Measurements from ENCODE around the gene TTLL8. TPM values are rescaled to one million over a fixed set of nuclear protein-coding genes. Genes with fewer than 3 reads are reported as not detected.
A peak's percentile ranks its signal among the peaks of the same experiment; 100 is the strongest.

The TTLL8 gene
- total RNA-seq = not detected in 2 replicates

DNA sequence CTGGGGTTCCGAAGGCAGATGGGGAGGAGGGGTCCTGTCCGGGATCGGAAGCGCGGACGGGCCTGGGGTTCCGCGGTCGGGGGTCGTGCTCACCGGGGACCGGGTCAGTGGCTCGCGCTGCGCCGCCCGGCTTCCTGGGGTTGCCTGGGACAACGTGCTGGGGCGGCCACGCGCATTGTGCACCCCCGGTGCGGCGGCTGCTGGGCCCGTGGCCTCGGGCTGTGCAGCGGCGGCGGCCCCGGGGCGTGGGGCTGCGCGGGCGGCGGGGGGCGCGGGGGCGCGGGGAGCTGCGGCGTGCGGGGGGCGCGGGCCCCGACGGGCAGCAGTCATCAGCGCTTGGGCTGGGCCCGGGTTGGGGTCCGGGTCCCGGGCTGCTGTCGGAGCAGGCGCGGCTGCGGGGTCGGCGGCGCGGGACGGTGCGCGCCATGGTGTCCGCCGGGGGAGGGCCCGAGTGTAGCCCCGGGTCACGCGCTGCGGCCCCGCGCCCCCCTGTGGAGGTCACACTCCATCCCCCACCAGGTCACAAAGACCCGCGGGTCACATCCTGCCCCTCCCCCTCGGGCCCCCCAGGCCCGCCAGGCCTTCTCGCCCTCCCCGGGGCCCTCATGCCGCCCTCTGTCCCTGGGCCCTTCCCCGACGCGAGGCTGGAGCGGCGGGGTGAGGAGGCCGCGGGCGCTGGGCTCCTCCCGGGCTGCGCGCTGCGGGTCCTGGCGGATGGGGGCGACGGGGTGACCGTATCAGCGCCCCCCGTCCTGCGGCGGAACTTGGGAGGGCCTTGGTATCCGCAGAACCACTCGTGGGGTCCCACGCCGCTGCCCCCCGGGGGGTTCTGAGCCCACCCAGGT lies at the start of gene TTLL8:
TSS of gene TTLL8 (minus strand) at position 238 of the 845 bp plus-strand sequence.
- Mint-ChIP-seq H3K36me3 (ENCODE audit: low read depth) (no peaks in the 10 kb centered on the region), H3K4me1 (no peaks in the 10 kb centered on the region), H3K4me3 (no peak within 1 kb of the TSS), H3K9me3 (no peaks in the 10 kb centered on the region), H3K27me3 (peaks cover 22% of the 10 kb centered on the region), H3K27ac (no peak within 1 kb of the TSS)
- no peak for DNase-seq
- intact Hi-C loops (cut with micrococcal nuclease) = no loop called here

DNA sequence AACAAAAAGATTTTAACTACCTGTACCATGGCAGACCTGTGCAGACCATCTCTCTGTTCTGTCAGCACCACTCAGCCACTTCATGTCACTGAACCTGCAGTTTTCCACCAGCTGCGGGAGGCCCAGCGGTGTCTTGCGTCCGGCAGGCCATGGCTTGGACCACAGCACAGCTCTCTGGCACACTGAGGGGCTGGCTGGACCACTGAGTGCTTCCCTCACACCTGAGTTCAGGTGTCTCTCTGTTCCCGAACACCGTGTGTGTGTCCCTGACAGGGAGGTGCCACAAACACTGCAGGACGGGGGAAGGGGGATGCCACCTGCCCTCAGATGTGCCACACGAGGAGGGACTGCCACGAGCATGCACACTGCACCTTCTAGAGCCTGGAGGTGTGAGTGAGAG lies 49.4 kb upstream of the TTLL8 start:
- Mint-ChIP-seq H3K4me1 (peaks cover 21% of the 10 kb centered on the region), H3K27ac (no peak overlapping the region), H3K27me3 (no peaks in the 10 kb centered on the region), H3K4me3 (no peak overlapping the region), H3K36me3 (ENCODE audit: low read depth) (no peaks in the 10 kb centered on the region), H3K9me3 (no peaks in the 10 kb centered on the region)
- intact Hi-C loops (cut with micrococcal nuclease) = no loop called here
- no peak for DNase-seq

DNA sequence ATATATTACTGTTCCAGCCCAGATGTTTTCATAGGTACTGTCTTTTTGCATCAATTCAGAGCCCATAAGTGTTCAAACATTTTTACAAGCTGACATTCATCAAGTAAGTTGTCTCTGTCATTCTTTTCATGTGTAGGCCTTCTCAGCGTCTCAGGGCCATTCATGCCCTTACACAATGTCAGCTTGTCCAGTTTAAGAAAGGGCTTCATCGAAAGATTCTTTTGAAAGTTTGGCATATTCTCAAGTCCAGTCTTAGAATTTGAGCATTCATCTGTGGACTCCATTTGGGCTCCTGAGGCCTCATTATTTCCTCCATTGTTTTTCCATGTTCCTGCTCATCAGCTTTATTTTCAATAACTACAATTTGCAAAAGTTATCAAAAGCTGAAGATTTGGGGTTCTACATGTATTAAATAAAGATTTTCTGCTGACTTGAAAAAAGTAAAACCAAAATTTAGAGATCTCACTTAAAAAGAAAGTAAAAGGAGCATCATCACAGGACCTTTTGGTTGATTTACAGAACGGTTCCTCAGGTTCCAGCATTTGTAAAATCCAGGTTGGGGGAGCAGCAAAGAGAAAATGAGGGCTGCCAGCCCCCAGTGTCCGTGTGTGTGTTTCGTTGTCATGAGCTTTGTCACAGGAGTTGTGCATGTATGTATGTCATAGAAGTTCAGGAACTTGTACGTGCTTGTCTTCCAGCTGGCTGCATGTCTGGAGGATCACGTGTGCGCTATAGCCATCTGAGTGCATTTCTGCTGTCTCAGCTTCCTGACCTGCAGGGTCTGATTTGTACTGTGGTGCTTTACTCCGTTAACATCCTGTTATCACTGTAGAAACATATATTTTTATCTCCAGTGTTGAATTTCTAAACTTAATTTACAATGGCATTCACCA lies 47.4 kb upstream of the TTLL8 start:
- intact Hi-C loops (cut with micrococcal nuclease) = no loop called here
- peaks cover 13% of the 10 kb centered on the region for H3K4me1 Mint-ChIP-seq
- H3K27me3 Mint-ChIP-seq = peaks cover 2% of the 10 kb centered on the region
- H3K27ac Mint-ChIP-seq = peak overlapping the region; percentile 81
- H3K36me3 Mint-ChIP-seq (ENCODE audit: low read depth) = no peaks in the 10 kb centered on the region
- peak; percentile 80 for DNase-seq
- H3K9me3 Mint-ChIP-seq = no peaks in the 10 kb centered on the region
- peak overlapping the region; percentile 78 for H3K4me3 Mint-ChIP-seq

DNA sequence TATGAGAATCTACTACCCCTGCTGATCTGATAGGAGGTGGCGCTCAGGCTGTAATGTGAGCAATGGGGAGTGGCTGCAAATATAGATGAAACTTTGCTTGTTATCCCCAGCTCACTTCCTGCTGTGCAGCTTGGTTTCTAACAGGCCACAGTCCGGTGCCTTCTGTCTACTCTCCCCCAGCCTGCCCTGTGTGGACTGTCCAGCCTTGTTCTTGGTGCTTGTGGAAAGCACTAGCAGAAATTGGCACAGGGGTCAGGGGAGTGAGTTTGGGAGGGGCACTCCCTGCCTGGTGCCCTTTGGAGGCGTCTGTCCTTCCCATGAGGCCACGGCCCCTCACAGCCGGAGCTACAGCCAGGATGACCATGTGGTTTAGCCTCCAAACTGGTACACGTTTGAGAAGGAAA lies 46.0 kb upstream of the TTLL8 start:
- Mint-ChIP-seq H3K4me3 (no peak overlapping the region), H3K9me3 (no peaks in the 10 kb centered on the region), H3K36me3 (ENCODE audit: low read depth) (no peaks in the 10 kb centered on the region), H3K4me1 (peaks cover 13% of the 10 kb centered on the region), H3K27ac (no peak overlapping the region), H3K27me3 (peaks cover 2% of the 10 kb centered on the region)
- intact Hi-C loops (cut with micrococcal nuclease) = no loop called here
- no peak for DNase-seq

DNA sequence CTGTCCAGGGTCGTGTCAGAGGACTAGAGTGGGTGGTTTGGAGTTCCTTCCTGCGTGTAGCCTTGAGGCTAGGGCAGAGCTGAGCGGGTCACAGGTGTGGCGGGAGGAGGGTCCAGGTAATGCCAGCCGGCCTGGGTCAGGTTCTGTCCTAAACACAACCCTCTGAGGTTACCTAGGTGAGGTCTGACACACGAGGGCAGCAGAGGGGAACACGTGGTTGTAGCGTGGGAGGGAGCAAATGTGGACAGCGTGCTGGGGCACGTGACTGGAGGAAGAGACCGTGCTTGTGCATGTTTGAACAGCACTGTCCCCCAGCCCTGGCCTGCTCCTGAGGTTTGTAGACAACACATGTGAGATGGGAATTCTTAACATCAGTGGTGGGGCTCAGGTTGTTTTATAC lies 44.8 kb upstream of the TTLL8 start:
- no peak overlapping the region for H3K4me3 Mint-ChIP-seq
- intact Hi-C loops (cut with micrococcal nuclease) = no loop called here
- H3K4me1 Mint-ChIP-seq = peaks cover 13% of the 10 kb centered on the region
- DNase-seq = no peak
- no peak overlapping the region for H3K27ac Mint-ChIP-seq
- no peaks in the 10 kb centered on the region for H3K9me3 Mint-ChIP-seq
- no peaks in the 10 kb centered on the region for H3K36me3 Mint-ChIP-seq (ENCODE audit: low read depth)
- peaks cover 8% of the 10 kb centered on the region for H3K27me3 Mint-ChIP-seq

DNA sequence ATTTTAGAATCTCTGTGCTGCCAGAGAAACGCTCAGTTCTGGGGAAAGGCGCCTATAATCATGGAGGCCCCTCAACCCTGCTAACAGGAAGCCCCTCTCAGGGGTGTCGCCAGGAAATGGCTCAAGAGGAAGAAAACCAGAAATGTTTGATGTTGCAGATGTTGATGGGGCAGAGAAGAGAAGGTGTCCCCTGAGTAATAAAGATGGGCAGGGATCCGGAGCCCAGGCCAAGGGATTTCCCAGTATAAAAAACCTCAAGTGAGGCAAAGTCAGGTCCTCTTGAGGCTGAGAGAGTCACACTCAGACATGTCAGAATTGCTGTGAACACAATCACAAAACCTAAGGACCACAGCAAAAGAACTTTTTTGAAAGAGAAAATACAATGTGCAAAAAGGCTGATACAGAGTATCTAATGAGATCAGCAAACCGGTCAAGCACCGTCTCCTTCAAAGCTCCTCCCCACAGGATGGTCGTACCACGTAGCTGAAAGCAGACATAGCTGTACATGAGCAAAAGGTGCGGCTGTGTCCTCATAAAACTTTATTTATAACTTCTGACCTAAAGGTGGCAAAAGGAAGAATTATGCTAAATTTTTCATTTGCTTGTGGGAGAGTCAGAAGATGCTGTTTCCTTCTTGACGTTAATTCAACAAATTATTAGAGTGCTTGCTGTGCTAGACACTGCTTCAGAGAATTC lies 43.9 kb upstream of the TTLL8 start:
- Mint-ChIP-seq H3K36me3 (ENCODE audit: low read depth) (no peaks in the 10 kb centered on the region), H3K4me1 (peaks cover 13% of the 10 kb centered on the region), H3K9me3 (no peaks in the 10 kb centered on the region), H3K27me3 (peaks cover 13% of the 10 kb centered on the region), H3K4me3 (no peak overlapping the region), H3K27ac (no peak overlapping the region)
- no peak for DNase-seq
- intact Hi-C loops (cut with micrococcal nuclease) = no loop called here

DNA sequence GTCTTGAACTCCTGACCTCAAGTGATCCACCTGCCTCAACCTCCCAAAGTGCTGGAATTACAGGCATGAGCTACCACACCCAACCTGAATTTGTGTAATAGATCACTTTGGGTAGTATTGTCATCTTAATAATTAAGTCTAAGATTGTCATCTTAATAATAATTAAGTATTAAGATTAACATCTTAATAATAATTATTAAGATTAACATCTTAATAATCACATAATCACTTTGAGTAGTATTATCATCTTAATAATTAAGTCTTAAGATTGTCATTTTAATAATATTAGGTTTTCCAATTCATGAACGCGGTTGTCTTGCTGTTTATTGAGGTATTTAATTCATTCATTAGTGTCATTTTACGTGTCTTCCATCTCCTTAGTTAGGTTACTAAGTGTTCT lies 40.0 kb upstream of the TTLL8 start:
- Mint-ChIP-seq H3K27ac (no peak overlapping the region), H3K4me3 (no peak overlapping the region), H3K36me3 (ENCODE audit: low read depth) (no peaks in the 10 kb centered on the region), H3K27me3 (peaks cover 30% of the 10 kb centered on the region), H3K9me3 (no peaks in the 10 kb centered on the region), H3K4me1 (peaks cover 3% of the 10 kb centered on the region)
- no peak for DNase-seq
- intact Hi-C loops (cut with micrococcal nuclease) = no loop called here

DNA sequence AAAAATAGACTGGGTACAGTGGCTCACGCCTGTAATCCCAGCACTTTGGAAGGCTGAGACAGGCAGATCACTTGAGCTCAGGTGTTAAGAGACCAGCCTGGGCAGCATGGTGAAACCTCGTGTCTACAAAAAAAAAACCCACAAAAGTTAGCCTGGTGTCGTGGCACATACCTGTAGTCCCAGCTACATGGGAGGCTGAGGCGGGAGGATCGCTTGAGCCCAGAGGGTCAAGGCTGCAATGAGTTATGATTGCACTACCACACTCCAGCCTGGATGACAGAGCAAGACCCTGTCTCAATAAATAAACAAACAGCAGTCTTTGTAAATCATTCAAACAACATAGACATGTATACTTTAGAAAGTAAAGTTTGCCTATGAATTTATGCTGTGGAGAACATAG lies 34.2 kb upstream of the TTLL8 start:
- intact Hi-C loops (cut with micrococcal nuclease) = no loop called here

DNA sequence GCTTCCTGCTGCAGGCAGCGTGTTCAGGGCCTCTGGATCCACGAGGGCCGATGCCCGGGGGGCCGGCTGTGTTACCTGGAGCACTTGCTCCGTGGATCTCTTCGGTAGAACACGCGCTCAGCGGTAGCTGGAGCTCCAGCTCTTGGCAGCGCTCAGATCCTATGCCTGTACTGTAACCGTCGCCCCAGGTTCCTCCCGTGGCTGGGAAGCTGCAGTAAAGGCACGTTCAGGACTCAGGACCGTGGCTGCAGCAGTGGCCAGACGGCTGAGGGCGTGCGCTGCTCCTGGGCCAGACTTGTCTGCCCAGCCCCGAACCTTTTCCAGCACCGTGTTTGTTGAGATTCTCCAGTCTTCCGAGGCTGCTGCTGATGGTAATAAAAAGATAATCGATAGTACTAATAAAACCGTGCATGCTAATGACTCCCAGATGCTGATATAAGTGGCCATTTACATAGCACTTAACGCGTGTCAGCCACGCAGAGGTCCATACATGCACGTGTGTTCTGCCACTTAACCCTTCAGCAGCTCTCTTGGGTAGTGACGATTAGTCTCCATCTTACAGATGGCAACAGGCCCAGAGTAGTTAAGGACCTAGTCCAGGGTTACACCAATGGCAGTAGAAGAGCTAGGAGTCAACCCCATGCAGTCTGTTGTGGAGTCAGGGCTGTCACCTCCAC lies 33.1 kb upstream of the TTLL8 start:
- H3K4me1 Mint-ChIP-seq = no peaks in the 10 kb centered on the region
- no peak for DNase-seq
- intact Hi-C loops (cut with micrococcal nuclease) = no loop called here
- peaks cover 4% of the 10 kb centered on the region for H3K36me3 Mint-ChIP-seq (ENCODE audit: low read depth)
- H3K4me3 Mint-ChIP-seq = no peak overlapping the region
- no peak overlapping the region for H3K27ac Mint-ChIP-seq
- H3K27me3 Mint-ChIP-seq = peaks cover 18% of the 10 kb centered on the region
- H3K9me3 Mint-ChIP-seq = peaks cover 13% of the 10 kb centered on the region

More for the DNA sequence above, 34.2 kb upstream of the TTLL8 start:
- Mint-ChIP-seq H3K36me3 (ENCODE audit: low read depth) (peaks cover under 1% of the 10 kb centered on the region), H3K4me3 (no peak overlapping the region), H3K27me3 (peaks cover 20% of the 10 kb centered on the region), H3K27ac (no peak overlapping the region), H3K4me1 (no peaks in the 10 kb centered on the region), H3K9me3 (peaks cover 9% of the 10 kb centered on the region)
- no peak for DNase-seq

DNA sequence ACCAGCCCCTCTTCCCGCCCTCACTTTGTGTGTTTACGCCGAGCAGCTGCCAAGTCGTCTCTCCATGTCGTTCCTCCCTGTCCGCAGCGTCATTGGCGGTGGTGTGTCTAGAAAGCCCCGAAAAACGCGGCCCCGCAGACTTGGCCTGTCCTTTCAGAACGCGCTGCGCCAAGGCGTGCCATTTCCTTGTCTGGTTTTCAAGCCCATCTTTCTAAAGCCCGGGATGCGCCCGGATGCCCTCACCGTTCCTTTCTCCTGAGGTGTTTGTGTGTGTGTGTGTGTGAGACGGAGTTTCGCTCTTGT lies 32.3 kb upstream of the TTLL8 start:
- Mint-ChIP-seq H3K4me3 (no peak overlapping the region), H3K4me1 (peaks cover under 1% of the 10 kb centered on the region)

DNA sequence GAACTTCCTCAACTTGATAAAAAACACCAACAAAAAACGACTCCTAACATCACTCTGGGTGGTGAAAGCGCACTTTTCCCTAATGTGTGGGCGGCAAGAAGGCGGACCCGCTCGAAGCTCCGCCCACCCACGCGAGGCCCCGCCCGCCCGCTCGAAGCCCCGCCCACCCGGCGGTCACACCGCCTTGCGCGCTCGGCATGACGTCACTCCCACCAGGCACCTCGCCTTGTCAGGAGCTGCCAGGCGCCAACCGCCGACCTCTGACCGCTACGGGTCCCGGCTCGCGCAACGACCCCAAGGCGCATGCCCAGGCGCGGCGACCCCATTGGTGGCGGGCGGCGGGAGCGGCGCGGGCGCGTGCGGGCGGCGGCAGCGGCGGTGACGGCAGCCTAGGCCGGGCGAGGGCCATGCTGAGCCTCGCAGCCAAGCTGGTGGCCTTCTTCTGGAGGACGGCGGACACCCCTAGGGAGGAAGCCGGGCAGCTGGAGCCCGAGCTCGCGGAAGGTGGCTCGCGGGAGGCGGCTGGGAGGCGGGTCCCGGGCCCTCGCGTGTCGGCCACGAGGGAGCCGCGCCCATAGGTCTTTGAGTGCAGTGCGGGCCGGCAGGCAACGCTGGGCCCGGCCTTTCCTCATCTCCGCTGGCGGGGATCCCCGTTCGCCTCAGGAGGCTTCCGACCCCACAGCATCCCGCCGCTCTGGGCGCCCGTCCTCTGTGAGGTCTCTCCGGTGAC lies 31.7 kb upstream of the TTLL8 start, which contains the start of gene MOV10L1:
TSS of gene MOV10L1 (plus strand) at position 325 of the 730 bp plus-strand sequence. CDS start at position 408, 83 bp downstream.
- peaks cover 5% of the 10 kb centered on the region for H3K4me1 Mint-ChIP-seq
- peaks cover 4% of the 10 kb centered on the region for H3K36me3 Mint-ChIP-seq (ENCODE audit: low read depth)
- H3K27ac Mint-ChIP-seq = no peak within 1 kb of the TSS
- intact Hi-C loops (cut with micrococcal nuclease) = no loop called here
- H3K27me3 Mint-ChIP-seq = peaks cover 21% of the 10 kb centered on the region
- H3K4me3 Mint-ChIP-seq = no peak within 1 kb of the TSS
- no peak for DNase-seq
- H3K9me3 Mint-ChIP-seq = peaks cover 13% of the 10 kb centered on the region

More for the DNA sequence above, 32.3 kb upstream of the TTLL8 start:
- intact Hi-C loops (cut with micrococcal nuclease) = no loop called here
- DNase-seq = no peak
- Mint-ChIP-seq H3K27ac (no peak overlapping the region), H3K36me3 (ENCODE audit: low read depth) (peaks cover 4% of the 10 kb centered on the region), H3K27me3 (peaks cover 20% of the 10 kb centered on the region), H3K9me3 (peaks cover 13% of the 10 kb centered on the region)

DNA sequence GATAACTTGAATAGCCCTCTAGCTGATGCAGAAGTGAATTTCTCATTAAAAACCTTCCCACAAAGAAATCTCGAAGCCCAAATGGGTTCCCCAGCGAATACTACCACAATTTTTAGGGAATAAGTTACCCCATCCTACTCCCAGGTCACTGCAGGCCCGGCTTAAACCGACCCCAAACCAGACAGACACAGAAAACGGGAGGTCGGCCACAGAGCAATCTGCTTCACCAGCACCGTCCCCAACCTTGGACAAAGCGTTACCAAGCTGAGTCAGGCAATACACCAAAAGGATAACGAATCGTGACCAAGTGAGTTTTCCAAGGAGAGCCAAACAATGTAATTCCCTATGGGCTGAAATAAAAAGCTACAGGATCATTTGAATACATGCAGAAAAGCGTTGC lies 31.1 kb upstream of the TTLL8 start:
- Mint-ChIP-seq H3K4me1 (peaks cover 5% of the 10 kb centered on the region), H3K27ac (no peak overlapping the region), H3K4me3 (no peak overlapping the region), H3K36me3 (ENCODE audit: low read depth) (peaks cover 4% of the 10 kb centered on the region), H3K27me3 (peaks cover 23% of the 10 kb centered on the region), H3K9me3 (peaks cover 13% of the 10 kb centered on the region)
- intact Hi-C loops (cut with micrococcal nuclease) = no loop called here
- DNase-seq = no peak

DNA sequence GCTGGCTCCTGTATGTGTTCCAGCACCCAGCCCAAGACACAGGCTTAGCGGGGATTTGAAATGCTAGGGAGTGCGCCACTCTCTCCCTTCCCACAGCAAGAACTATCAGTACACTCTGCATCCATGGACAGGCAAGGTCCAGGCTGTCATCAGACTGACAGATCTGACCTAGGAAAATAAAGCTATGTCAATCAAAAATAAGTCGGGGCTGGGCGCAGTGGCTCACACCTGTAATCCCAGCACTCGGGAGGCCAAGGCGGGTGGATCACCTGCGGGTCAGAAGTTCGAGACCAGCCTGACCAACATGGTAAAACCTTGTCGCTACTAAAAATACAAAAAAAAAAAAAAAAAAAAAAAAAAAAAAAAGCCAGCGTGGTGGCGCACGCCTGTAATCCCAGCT lies 30.0 kb upstream of the TTLL8 start:
- Mint-ChIP-seq H3K4me1 (peaks cover 5% of the 10 kb centered on the region), H3K4me3 (no peak overlapping the region), H3K27ac (no peak overlapping the region), H3K36me3 (ENCODE audit: low read depth) (peaks cover 4% of the 10 kb centered on the region), H3K9me3 (peaks cover 13% of the 10 kb centered on the region), H3K27me3 (peaks cover 17% of the 10 kb centered on the region)
- no peak for DNase-seq
- intact Hi-C loops (cut with micrococcal nuclease) = no loop called here

Measured in activated CD4-positive, alpha-beta T cell treated with anti-CD3 and anti-CD28 coated beads, Interleukin-2, amount 10 ng/mL, durations not matched to agents 24 days and 14 days (primary cell).